ENCODE results near the gene TBX10. TPM values are rescaled to one million over a fixed set of nuclear protein-coding genes. Genes with fewer than 3 reads are reported as not detected.
"Not testable (repeated sequence)": the region's sequence is repeated elsewhere in the genome, so short reads cannot be mapped to it uniquely, and the experiment has no call there.

The TBX10 gene
- polyA plus RNA-seq, 4 donors, result 4.3 to 69.4 (median 27.9) TPM

- FAIRE-seq (no peak), DNase-seq (no peak)
- Histone ChIP-seq H3K27me3 (ENCODE audit: control insufficient read depth in 3 of 3, insufficient read depth in 3 of 3, low read length in 3 of 3) (no peaks in the 10 kb centered on the region), H3K9me3 (ENCODE audit: control insufficient read depth in 2 of 2, insufficient read depth in 1 of 2, low read depth in 1 of 2, low read length in 1 of 2) (peaks cover 0 to 3% of the 10 kb centered on the region in 2 donors), H3K4me3 (ENCODE audit: low read depth in 1 of 3, low read length in 3 of 3) (no peak overlapping the region), H3K36me3 (ENCODE audit: control insufficient read depth in 3 of 3, insufficient read depth in 2 of 3, low read depth in 1 of 3, low read length in 3 of 3) (peaks cover 0 to 16% (median 0%) of the 10 kb centered on the region in 3 donors), H3K27ac (ENCODE audit: low read depth in 1 of 3, low read length in 2 of 3) (no peak overlapping the region), H3K4me1 (ENCODE audit: control insufficient read depth in 3 of 3, insufficient read depth in 2 of 3, low read depth in 1 of 3, low read length in 2 of 3) (peaks cover 0 to 17% (median 4%) of the 10 kb centered on the region in 3 donors)
- 87 to 88% (median 87%) methylated on average over 22 to 24 of the region's 24 CpGs for WGBS, 3 donors
Measured at GRCh38 chr11:67638535-67639437, 777 bp downstream of the TBX10 start.

DNA sequence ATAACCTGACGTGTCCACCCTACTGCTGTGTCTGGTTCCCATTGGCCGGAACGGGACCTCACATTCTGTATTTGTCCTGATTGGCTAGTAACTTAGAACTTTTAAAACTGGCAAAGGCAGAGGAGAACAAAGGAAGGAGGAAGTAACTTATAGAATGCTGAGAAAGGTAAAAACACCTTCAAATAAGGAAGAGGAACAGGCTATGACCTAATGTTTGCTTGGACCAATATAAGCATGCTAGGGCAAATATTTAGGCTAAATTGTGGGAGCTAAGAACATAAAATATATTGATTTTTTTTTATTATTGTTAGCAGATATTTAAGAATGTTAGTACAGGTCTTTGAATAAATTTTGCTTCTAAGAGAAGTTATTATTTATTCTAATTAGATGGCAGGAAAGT is 2.1 kb downstream of the TBX10 start:
- not testable (repeated sequence) for DNase-seq; H3K27me3 ChIP-seq (ENCODE audit: control insufficient read depth in 3 of 3, insufficient read depth in 3 of 3, low read length in 3 of 3); H3K4me3 ChIP-seq (ENCODE audit: low read depth in 1 of 3, low read length in 3 of 3); H3K9me3 ChIP-seq (ENCODE audit: control insufficient read depth in 2 of 2, insufficient read depth in 1 of 2, low read depth in 1 of 2, low read length in 1 of 2); FAIRE-seq; H3K36me3 ChIP-seq (ENCODE audit: control insufficient read depth in 3 of 3, insufficient read depth in 2 of 3, low read depth in 1 of 3, low read length in 3 of 3); H3K27ac ChIP-seq (ENCODE audit: low read depth in 1 of 3, low read length in 2 of 3)
- 79 to 89% (median 81%) methylated on average over 3 of the region's 3 CpGs for WGBS, 3 donors
- peaks cover 0 to 30% (median 9%) of the 10 kb centered on the region in 3 donors for H3K4me1 ChIP-seq (ENCODE audit: control insufficient read depth in 3 of 3, insufficient read depth in 2 of 3, low read depth in 1 of 3, low read length in 2 of 3)

DNA sequence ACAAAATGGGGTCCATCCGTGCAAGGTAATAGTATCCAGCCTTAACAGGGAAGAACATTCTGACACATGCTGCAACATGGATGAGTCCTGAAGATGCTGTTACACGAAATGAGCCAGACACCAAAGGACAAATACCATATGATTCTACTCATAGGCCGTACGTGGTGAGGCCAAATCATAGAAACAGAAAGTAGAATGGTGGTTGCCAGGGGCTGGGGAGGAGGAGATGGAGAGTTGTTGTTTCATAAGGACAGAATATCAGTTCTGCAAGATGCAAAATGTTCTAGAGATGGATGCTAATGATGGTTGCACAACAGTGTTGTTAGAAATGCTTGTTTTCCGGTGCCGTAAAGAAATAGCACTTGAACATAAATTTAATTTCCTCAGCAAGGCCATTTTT is 2.6 kb downstream of the TBX10 start:
- FAIRE-seq, result no peak
- Histone ChIP-seq H3K27ac (ENCODE audit: low read depth in 1 of 3, low read length in 2 of 3) (no peak overlapping the region), H3K4me1 (ENCODE audit: control insufficient read depth in 3 of 3, insufficient read depth in 2 of 3, low read depth in 1 of 3, low read length in 2 of 3) (peaks cover 0 to 35% (median 9%) of the 10 kb centered on the region in 3 donors)

GRCh38 chr11:67635231-67635521 is 4.4 kb downstream of the TBX10 start:
- WGBS, 3 donors, result 25 to 67% (median 40%) methylated on average over 4 of the region's 4 CpGs
- peaks cover 0 to 49% (median 9%) of the 10 kb centered on the region in 3 donors for H3K4me1 ChIP-seq (ENCODE audit: control insufficient read depth in 3 of 3, insufficient read depth in 2 of 3, low read depth in 1 of 3, low read length in 2 of 3)

More for the DNA sequence above, 2.6 kb downstream of the TBX10 start:
- H3K9me3 ChIP-seq (ENCODE audit: control insufficient read depth in 2 of 2, insufficient read depth in 1 of 2, low read depth in 1 of 2, low read length in 1 of 2), result no peaks in the 10 kb centered on the region
- no peak for DNase-seq
- H3K27me3 ChIP-seq (ENCODE audit: control insufficient read depth in 3 of 3, insufficient read depth in 3 of 3, low read length in 3 of 3), result no peaks in the 10 kb centered on the region
- no peak overlapping the region for H3K4me3 ChIP-seq (ENCODE audit: low read depth in 1 of 3, low read length in 3 of 3)
- WGBS, 3 donors, result 65 to 78% (median 73%) methylated on average over 6 of the region's 6 CpGs
- H3K36me3 ChIP-seq (ENCODE audit: control insufficient read depth in 3 of 3, insufficient read depth in 2 of 3, low read depth in 1 of 3, low read length in 3 of 3), result peaks cover 0 to 2% (median 0%) of the 10 kb centered on the region in 3 donors

GRCh38 chr11:67634366-67635230 is 5.0 kb downstream of the TBX10 start:
- DNase-seq (peak; percentile 88 to 92), FAIRE-seq (no peak)
- H3K27ac ChIP-seq (ENCODE audit: low read depth in 1 of 3, low read length in 2 of 3), result peak overlapping the region; percentile 69 to 95 (median 88)
- H3K4me3 ChIP-seq (ENCODE audit: low read depth in 1 of 3, low read length in 3 of 3), result no peak overlapping the region
- H3K9me3 ChIP-seq (ENCODE audit: control insufficient read depth in 2 of 2, insufficient read depth in 1 of 2, low read depth in 1 of 2, low read length in 1 of 2), result no peaks in the 10 kb centered on the region
- no peaks in the 10 kb centered on the region for H3K36me3 ChIP-seq (ENCODE audit: control insufficient read depth in 3 of 3, insufficient read depth in 2 of 3, low read depth in 1 of 3, low read length in 3 of 3)
- H3K27me3 ChIP-seq (ENCODE audit: control insufficient read depth in 3 of 3, insufficient read depth in 3 of 3, low read length in 3 of 3), result no peaks in the 10 kb centered on the region
- 39 to 65% (median 41%) methylated on average over 20 of the region's 20 CpGs for WGBS, 3 donors
- H3K4me1 ChIP-seq (ENCODE audit: control insufficient read depth in 3 of 3, insufficient read depth in 2 of 3, low read depth in 1 of 3, low read length in 2 of 3), result peaks cover 0 to 49% (median 9%) of the 10 kb centered on the region in 3 donors

More at GRCh38 chr11:67635231-67635521, 4.4 kb downstream of the TBX10 start:
- peak overlapping the region; percentile 69 to 95 (median 88) for H3K27ac ChIP-seq (ENCODE audit: low read depth in 1 of 3, low read length in 2 of 3)
- no peak for FAIRE-seq
- H3K4me3 ChIP-seq (ENCODE audit: low read depth in 1 of 3, low read length in 3 of 3), result no peak overlapping the region
- no peaks in the 10 kb centered on the region for H3K9me3 ChIP-seq (ENCODE audit: control insufficient read depth in 2 of 2, insufficient read depth in 1 of 2, low read depth in 1 of 2, low read length in 1 of 2)
- no peaks in the 10 kb centered on the region for H3K36me3 ChIP-seq (ENCODE audit: control insufficient read depth in 3 of 3, insufficient read depth in 2 of 3, low read depth in 1 of 3, low read length in 3 of 3)
- no peaks in the 10 kb centered on the region for H3K27me3 ChIP-seq (ENCODE audit: control insufficient read depth in 3 of 3, insufficient read depth in 3 of 3, low read length in 3 of 3)
- DNase-seq, result no peak

DNA sequence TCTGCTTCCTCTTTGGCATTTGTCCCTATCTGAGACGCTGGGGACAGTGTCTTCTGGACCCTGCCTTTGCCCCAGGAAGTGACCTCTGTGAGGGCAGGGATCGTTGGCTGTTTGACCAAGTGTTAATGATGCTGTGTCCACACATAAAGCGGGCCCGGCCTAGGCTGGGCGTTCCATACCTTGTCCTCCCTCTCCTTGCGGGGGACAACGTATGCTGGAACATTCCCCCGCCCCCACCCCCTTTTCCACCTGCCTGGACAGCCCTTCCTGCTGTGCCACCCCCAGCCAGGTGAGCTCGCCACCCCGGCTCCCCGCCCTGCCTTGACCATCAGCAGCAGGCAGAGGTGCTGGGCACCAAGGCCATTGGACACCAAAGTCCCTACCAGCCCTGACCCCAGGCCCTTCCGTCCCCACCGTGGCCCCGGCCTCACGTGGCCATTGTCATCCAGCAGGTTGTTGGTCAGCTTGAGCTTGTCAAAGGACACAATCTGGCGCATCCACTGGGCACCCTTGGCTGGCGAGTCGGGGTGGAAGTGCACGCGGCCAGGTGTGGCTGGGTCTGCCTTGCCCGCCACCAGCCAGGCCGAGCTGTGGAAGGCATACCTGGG is 5.7 kb downstream of the TBX10 start:
- H3K9me3 ChIP-seq (ENCODE audit: control insufficient read depth in 2 of 2, insufficient read depth in 1 of 2, low read depth in 1 of 2, low read length in 1 of 2), result no peaks in the 10 kb centered on the region
- 58 to 76% (median 63%) methylated on average over 22 of the region's 22 CpGs for WGBS, 3 donors
- H3K4me3 ChIP-seq (ENCODE audit: low read depth in 1 of 3, low read length in 3 of 3), result peak overlapping the region in 1 of 3 donors; percentile 0
- no peaks in the 10 kb centered on the region for H3K27me3 ChIP-seq (ENCODE audit: control insufficient read depth in 3 of 3, insufficient read depth in 3 of 3, low read length in 3 of 3)
- no peak for FAIRE-seq
- H3K27ac ChIP-seq (ENCODE audit: low read depth in 1 of 3, low read length in 2 of 3), result peak overlapping the region; percentile 90 to 100 (median 95)
- H3K4me1 ChIP-seq (ENCODE audit: control insufficient read depth in 3 of 3, insufficient read depth in 2 of 3, low read depth in 1 of 3, low read length in 2 of 3), result peaks cover 0 to 51% (median 11%) of the 10 kb centered on the region in 3 donors
- DNase-seq, result peak in 1 of 2 donors; percentile 74
- no peaks in the 10 kb centered on the region for H3K36me3 ChIP-seq (ENCODE audit: control insufficient read depth in 3 of 3, insufficient read depth in 2 of 3, low read depth in 1 of 3, low read length in 3 of 3)

DNA sequence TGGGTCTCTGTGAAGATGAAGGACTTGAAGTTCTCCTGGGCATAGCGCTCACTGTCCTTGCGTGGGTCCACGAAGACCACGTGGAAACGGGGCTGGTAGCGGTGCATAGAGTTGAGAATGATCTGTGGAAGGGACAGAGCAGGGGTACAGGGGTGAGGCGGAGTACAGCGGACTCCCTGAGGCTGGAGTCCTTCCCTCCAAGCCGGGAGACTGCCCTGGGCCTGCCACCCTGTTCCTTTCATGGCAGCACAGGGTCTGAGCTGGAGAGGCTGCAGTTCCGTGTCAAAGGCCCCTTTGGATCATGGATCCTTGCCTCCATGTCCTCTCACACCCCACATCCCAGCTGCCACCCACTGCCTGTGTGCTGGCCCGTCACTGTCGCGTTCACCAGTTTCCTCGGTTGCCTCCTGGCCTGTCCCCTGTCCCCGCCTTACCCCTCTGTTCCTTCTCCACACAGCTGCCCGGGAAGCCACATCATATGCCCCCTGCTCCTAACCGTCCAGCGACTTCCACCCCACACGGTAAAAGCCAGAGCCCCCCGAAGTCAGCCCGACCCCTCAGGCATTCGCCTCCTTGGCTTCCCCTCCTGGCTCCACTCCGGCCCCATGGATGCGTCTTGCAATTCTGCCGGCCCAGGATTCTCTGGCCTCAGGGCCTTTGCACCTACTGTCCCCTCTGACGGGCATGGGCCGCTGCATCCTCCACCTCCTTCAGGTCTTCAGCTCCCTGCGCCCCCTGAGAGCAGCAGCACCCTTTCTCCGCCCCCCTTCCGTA is 6.4 kb downstream of the TBX10 start:
- H3K27ac ChIP-seq (ENCODE audit: low read depth in 1 of 3, low read length in 2 of 3), result peak overlapping the region; percentile 90 to 100 (median 95)
- DNase-seq, result no peak
- peaks cover 0 to 55% (median 11%) of the 10 kb centered on the region in 3 donors for H3K4me1 ChIP-seq (ENCODE audit: control insufficient read depth in 3 of 3, insufficient read depth in 2 of 3, low read depth in 1 of 3, low read length in 2 of 3)
- 80 to 89% (median 83%) methylated on average over 29 to 30 of the region's 30 CpGs for WGBS, 3 donors
- no peak for FAIRE-seq
- peaks cover 0 to 6% (median 0%) of the 10 kb centered on the region in 3 donors for H3K36me3 ChIP-seq (ENCODE audit: control insufficient read depth in 3 of 3, insufficient read depth in 2 of 3, low read depth in 1 of 3, low read length in 3 of 3)
- H3K9me3 ChIP-seq (ENCODE audit: control insufficient read depth in 2 of 2, insufficient read depth in 1 of 2, low read depth in 1 of 2, low read length in 1 of 2), result no peaks in the 10 kb centered on the region
- no peaks in the 10 kb centered on the region for H3K27me3 ChIP-seq (ENCODE audit: control insufficient read depth in 3 of 3, insufficient read depth in 3 of 3, low read length in 3 of 3)
- peak overlapping the region in 1 of 3 donors; percentile 0 for H3K4me3 ChIP-seq (ENCODE audit: low read depth in 1 of 3, low read length in 3 of 3)
